GM23338 (cell line): ENCODE data around the gene CPXM2. TPM values are rescaled to one million over a fixed set of nuclear protein-coding genes. Genes with fewer than 3 reads are reported as not detected.

ENCODE experiments used
- ATAC-seq: fragments of 200-7000 bp; cut with Tn5 transposase; 3 replicates; pipeline ENCODE4 v1.9.1; 2020
- DNase-seq: peaks from one replicate; pipeline ENCODE4 v3.0.0-alpha.2; 2015; ENCODE audit warnings: low spot score
- H2AFZ ChIP-seq: fragments of 200-600 bp; sonication (generic); 2 replicates; pipeline ENCODE4 v1.8.0; 2016; ENCODE audit warnings: antibody characterized with exemption, mild to moderate bottlenecking, moderate library complexity
- H3F3A ChIP-seq: fragments of 200-600 bp; sonication (generic); replicated peaks from 2 replicates; pipeline ENCODE4 v1.8.0; 2017; ENCODE audit warnings: antibody characterized with exemption, mixed run types, low read depth
- H3K27ac ChIP-seq: fragments of 200-600 bp; sonication (generic); 2 replicates; pipeline ENCODE4 v1.6.1; 2016; ENCODE audit warnings: low read depth
- H3K27me3 ChIP-seq: fragments of 200-600 bp; sonication (generic); 2 replicates; pipeline ENCODE4 v1.8.0; 2016; ENCODE audit warnings: mild to moderate bottlenecking, mixed run types, moderate library complexity; ENCODE audit not compliant: insufficient read depth
- H3K36me3 ChIP-seq: fragments of 200-600 bp; sonication (generic); 2 replicates; pipeline ENCODE4 v1.8.0; 2016; ENCODE audit warnings: mild to moderate bottlenecking; ENCODE audit not compliant: insufficient read depth
- H3K4me1 ChIP-seq: fragments of 200-600 bp; sonication (generic); 2 replicates; pipeline ENCODE4 v1.8.0; 2016; ENCODE audit warnings: mild to moderate bottlenecking, moderate library complexity; ENCODE audit not compliant: insufficient read depth
- H3K4me2 ChIP-seq: fragments of 200-600 bp; sonication (generic); 2 replicates; pipeline ENCODE4 v1.7.1; 2017; ENCODE audit warnings: mixed run types
- H3K4me3 ChIP-seq: fragments of 200-600 bp; sonication (generic); 2 replicates; pipeline ENCODE4 v1.6.1; 2016; ENCODE audit warnings: mixed run types
- H3K79me2 ChIP-seq: fragments of 200-600 bp; sonication (generic); replicated peaks from 2 replicates; pipeline ENCODE4 v1.8.0; 2017; ENCODE audit warnings: mild to moderate bottlenecking; ENCODE audit not compliant: insufficient read depth
- H3K9me2 ChIP-seq: fragments of 200-600 bp; sonication (generic); 2 replicates; pipeline ENCODE4 v1.8.0; 2017; ENCODE audit not compliant: insufficient read depth
- H4K20me1 ChIP-seq: fragments of 200-600 bp; sonication (generic); replicated peaks from 2 replicates; pipeline ENCODE4 v1.8.0; 2017; ENCODE audit warnings: mild to moderate bottlenecking; ENCODE audit not compliant: insufficient read depth
- H3K27ac Mint-ChIP-seq: 2 replicates; pipeline ENCODE4 v1.8.0; 2020; ENCODE audit warnings: inconsistent platforms, mild to moderate bottlenecking, moderate library complexity, mixed read lengths
- H3K27me3 Mint-ChIP-seq: 3 replicates; pipeline ENCODE4 v1.8.0; 2022; ENCODE audit warnings: low read depth, mild to moderate bottlenecking, moderate library complexity, mixed read lengths, inconsistent platforms; ENCODE audit not compliant: insufficient read depth, poor library complexity
- H3K36me3 Mint-ChIP-seq: 3 replicates; pipeline ENCODE4 v1.8.0; 2021; ENCODE audit warnings: low read depth, mild to moderate bottlenecking, inconsistent platforms, moderate library complexity, mixed read lengths
- H3K4me1 Mint-ChIP-seq: 3 replicates; pipeline ENCODE4 v1.8.0; 2020; ENCODE audit warnings: mild to moderate bottlenecking, inconsistent platforms, mixed read lengths
- H3K4me3 Mint-ChIP-seq: 3 replicates; pipeline ENCODE4 v1.8.0; 2021; ENCODE audit warnings: moderate library complexity, mild to moderate bottlenecking, inconsistent platforms, mixed read lengths
- H3K9me3 Mint-ChIP-seq: 3 replicates; pipeline ENCODE4 v1.8.0; 2020; ENCODE audit warnings: moderate library complexity, mild to moderate bottlenecking, inconsistent platforms, mixed read lengths
- CREB1 ChIP-seq: fragments of 250-450 bp; sonication (Bioruptor Pico); IDR thresholded peaks from 2 replicates; pipeline ENCODE4 v1.5.0; 2020; ENCODE audit warnings: low read depth, mild to moderate bottlenecking, moderate library complexity
- EZH2 ChIP-seq: fragments of 200-600 bp; sonication (generic); IDR thresholded peaks from one replicate; pipeline ENCODE4 v1.8.0; 2017; ENCODE audit warnings: antibody characterized with exemption, mild to moderate bottlenecking, low read depth; ENCODE audit not compliant: unreplicated experiment
- EZH2phosphoT487 ChIP-seq: fragments of 200-600 bp; sonication (generic); IDR thresholded peaks from one replicate; pipeline ENCODE4 v1.8.1; 2018; ENCODE audit warnings: antibody characterized with exemption; ENCODE audit not compliant: unreplicated experiment
- JUNB ChIP-seq: IDR thresholded peaks from one replicate; pipeline ENCODE4 v1.6.1; 2016; ENCODE audit warnings: antibody characterized with exemption; ENCODE audit not compliant: unreplicated experiment
- NANOG ChIP-seq: IDR thresholded peaks from 2 replicates; pipeline ENCODE4 v1.6.1; 2016; ENCODE audit warnings: antibody characterized with exemption, borderline replicate concordance
- POLR2AphosphoS5 ChIP-seq: IDR thresholded peaks from 2 replicates; pipeline ENCODE4 v1.6.1; 2016; ENCODE audit warnings: antibody characterized with exemption, low read depth
- STAT1 ChIP-seq: IDR thresholded peaks from one replicate; pipeline ENCODE4 v1.6.1; 2016; ENCODE audit warnings: antibody characterized with exemption; ENCODE audit not compliant: unreplicated experiment
- ZNF114 ChIP-seq: fragments of 250-450 bp; sonication (Bioruptor Pico); IDR thresholded peaks from 2 replicates; pipeline ENCODE4 v1.5.0; 2020; ENCODE audit warnings: mild to moderate bottlenecking, moderate library complexity
- ZNF331 ChIP-seq: fragments of 250-450 bp; sonication (Bioruptor Pico); IDR thresholded peaks from 2 replicates; pipeline ENCODE4 v1.5.0; 2020; ENCODE audit warnings: low read depth, mild to moderate bottlenecking, moderate library complexity
- polyA plus RNA-seq: library from polyadenylated mRNA; unstranded; fragments of >200 nt; fragmentation: Nextera tagmentation; extraction: Ambion mirVana; gene quantifications from 2 replicates; pipeline ENCODE4 v1.2.1, GENCODE V29; 2016
- total RNA-seq: library from RNA; depleted of rRNA; stranded (reverse); fragments of >200 nt; shearing (Covaris generic); gene quantifications from 2 replicates; pipeline ENCODE4 v1.2.3, GENCODE V29; 2014
- TF ChIP-seq, protein P1 (sequence below): IDR thresholded peaks from 2 replicates; pipeline ENCODE4 v1.6.1; 2016; ENCODE audit warnings: antibody characterized with exemption
- TF ChIP-seq, protein P2 (sequence below): IDR thresholded peaks from one replicate; pipeline ENCODE4 v1.6.1; 2018; ENCODE audit warnings: antibody characterized with exemption; ENCODE audit not compliant: unreplicated experiment
- TF ChIP-seq, protein P3 (sequence below): fragments of 250-450 bp; sonication (Bioruptor Pico); IDR thresholded peaks from 2 replicates; pipeline ENCODE4 v1.5.0; 2020; ENCODE audit warnings: mild to moderate bottlenecking, moderate library complexity
- TF ChIP-seq, protein P4 (sequence below), 2 experiments: fragments of 200-600 bp in 1 of 2; sonication (generic) in 1 of 2; conservative IDR thresholded peaks; 2 replicates each; pipeline versions ENCODE4 v1.5.1 to v1.6.1; 2016 to 2017; ENCODE audit warnings: antibody characterized with exemption in 2 of 2, low read depth in 2 of 2, mild to moderate bottlenecking in 2 of 2, moderate library complexity in 1 of 2

CPXM2 gene
- total and polyA plus RNA-seq, 2 experiments from 2014 or later = 1.6 to 8.1 TPM

DNA sequence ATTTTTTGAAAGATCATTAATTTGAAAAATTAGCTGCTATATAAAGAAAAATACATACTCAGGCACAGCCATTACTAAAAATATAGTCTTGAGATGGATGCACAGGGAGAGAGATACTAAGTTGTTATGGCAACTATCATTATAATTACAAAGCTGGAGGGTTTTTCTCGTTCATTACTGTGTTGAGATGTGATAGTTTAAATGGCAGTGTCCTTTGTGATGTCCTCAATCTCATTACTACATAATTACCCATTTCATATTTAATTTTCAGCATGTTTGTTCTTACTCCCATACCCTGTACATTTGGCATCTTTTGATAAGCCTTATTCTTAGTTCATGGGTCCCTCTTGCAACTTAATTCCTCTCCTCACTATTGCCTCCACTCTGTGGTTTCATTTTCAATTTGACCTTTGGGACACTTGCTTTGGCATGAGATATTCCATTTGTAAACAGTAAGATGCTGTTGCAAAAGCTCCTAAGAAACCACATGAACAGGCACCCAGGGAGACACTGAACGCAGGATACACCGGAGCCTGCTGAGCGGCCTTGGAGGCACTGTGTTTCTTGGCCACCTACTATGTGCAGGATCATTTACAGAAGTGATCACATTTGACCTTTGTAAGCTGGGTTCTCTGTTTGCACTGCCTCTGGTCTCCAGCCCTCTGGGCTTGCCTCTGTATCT, 4.8 kb upstream of the CPXM2 start:
- Histone ChIP-seq H3K4me3 (no peak overlapping the region), H3K4me2 (no peak overlapping the region), H3K79me2 (no peaks in the 10 kb centered on the region), H3K27ac (no peak overlapping the region), H3F3A (no peaks in the 10 kb centered on the region), H3K4me1 (peaks cover 6% of the 10 kb centered on the region), H3K36me3 (no peaks in the 10 kb centered on the region), H4K20me1 (no peaks in the 10 kb centered on the region), H3K27me3 (peaks cover 13% of the 10 kb centered on the region; the same call in 1 of the 2 replicates), H3K9me2 (no peaks in the 10 kb centered on the region), H2AFZ (no peak overlapping the region)
- Mint-ChIP-seq H3K9me3 (peaks cover 15% of the 10 kb centered on the region), H3K4me1 (no peaks in the 10 kb centered on the region; the same call in 2 of the 3 replicates), H3K27me3 (peaks cover 18% of the 10 kb centered on the region), H3K36me3 (peaks cover 14% of the 10 kb centered on the region), H3K27ac (no peak overlapping the region), H3K4me3 (no peak overlapping the region)
- DNase-seq (no peak), ATAC-seq (no peak)
- TF ChIP-seq POLR2AphosphoS5 = no peak
- no peak for TF ChIP-seq NANOG
- no peak for TF ChIP-seq EZH2phosphoT487
- no peak for TF ChIP-seq EZH2
- TF ChIP-seq, protein P1, sequence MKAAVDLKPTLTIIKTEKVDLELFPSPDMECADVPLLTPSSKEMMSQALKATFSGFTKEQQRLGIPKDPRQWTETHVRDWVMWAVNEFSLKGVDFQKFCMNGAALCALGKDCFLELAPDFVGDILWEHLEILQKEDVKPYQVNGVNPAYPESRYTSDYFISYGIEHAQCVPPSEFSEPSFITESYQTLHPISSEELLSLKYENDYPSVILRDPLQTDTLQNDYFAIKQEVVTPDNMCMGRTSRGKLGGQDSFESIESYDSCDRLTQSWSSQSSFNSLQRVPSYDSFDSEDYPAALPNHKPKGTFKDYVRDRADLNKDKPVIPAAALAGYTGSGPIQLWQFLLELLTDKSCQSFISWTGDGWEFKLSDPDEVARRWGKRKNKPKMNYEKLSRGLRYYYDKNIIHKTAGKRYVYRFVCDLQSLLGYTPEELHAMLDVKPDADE = no peak
- TF ChIP-seq, protein P2, sequence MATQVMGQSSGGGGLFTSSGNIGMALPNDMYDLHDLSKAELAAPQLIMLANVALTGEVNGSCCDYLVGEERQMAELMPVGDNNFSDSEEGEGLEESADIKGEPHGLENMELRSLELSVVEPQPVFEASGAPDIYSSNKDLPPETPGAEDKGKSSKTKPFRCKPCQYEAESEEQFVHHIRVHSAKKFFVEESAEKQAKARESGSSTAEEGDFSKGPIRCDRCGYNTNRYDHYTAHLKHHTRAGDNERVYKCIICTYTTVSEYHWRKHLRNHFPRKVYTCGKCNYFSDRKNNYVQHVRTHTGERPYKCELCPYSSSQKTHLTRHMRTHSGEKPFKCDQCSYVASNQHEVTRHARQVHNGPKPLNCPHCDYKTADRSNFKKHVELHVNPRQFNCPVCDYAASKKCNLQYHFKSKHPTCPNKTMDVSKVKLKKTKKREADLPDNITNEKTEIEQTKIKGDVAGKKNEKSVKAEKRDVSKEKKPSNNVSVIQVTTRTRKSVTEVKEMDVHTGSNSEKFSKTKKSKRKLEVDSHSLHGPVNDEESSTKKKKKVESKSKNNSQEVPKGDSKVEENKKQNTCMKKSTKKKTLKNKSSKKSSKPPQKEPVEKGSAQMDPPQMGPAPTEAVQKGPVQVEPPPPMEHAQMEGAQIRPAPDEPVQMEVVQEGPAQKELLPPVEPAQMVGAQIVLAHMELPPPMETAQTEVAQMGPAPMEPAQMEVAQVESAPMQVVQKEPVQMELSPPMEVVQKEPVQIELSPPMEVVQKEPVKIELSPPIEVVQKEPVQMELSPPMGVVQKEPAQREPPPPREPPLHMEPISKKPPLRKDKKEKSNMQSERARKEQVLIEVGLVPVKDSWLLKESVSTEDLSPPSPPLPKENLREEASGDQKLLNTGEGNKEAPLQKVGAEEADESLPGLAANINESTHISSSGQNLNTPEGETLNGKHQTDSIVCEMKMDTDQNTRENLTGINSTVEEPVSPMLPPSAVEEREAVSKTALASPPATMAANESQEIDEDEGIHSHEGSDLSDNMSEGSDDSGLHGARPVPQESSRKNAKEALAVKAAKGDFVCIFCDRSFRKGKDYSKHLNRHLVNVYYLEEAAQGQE = no peak
- no peak for TF ChIP-seq JUNB
- TF ChIP-seq STAT1 = no peak
- no peak for TF ChIP-seq ZNF114
- TF ChIP-seq, protein P3, sequence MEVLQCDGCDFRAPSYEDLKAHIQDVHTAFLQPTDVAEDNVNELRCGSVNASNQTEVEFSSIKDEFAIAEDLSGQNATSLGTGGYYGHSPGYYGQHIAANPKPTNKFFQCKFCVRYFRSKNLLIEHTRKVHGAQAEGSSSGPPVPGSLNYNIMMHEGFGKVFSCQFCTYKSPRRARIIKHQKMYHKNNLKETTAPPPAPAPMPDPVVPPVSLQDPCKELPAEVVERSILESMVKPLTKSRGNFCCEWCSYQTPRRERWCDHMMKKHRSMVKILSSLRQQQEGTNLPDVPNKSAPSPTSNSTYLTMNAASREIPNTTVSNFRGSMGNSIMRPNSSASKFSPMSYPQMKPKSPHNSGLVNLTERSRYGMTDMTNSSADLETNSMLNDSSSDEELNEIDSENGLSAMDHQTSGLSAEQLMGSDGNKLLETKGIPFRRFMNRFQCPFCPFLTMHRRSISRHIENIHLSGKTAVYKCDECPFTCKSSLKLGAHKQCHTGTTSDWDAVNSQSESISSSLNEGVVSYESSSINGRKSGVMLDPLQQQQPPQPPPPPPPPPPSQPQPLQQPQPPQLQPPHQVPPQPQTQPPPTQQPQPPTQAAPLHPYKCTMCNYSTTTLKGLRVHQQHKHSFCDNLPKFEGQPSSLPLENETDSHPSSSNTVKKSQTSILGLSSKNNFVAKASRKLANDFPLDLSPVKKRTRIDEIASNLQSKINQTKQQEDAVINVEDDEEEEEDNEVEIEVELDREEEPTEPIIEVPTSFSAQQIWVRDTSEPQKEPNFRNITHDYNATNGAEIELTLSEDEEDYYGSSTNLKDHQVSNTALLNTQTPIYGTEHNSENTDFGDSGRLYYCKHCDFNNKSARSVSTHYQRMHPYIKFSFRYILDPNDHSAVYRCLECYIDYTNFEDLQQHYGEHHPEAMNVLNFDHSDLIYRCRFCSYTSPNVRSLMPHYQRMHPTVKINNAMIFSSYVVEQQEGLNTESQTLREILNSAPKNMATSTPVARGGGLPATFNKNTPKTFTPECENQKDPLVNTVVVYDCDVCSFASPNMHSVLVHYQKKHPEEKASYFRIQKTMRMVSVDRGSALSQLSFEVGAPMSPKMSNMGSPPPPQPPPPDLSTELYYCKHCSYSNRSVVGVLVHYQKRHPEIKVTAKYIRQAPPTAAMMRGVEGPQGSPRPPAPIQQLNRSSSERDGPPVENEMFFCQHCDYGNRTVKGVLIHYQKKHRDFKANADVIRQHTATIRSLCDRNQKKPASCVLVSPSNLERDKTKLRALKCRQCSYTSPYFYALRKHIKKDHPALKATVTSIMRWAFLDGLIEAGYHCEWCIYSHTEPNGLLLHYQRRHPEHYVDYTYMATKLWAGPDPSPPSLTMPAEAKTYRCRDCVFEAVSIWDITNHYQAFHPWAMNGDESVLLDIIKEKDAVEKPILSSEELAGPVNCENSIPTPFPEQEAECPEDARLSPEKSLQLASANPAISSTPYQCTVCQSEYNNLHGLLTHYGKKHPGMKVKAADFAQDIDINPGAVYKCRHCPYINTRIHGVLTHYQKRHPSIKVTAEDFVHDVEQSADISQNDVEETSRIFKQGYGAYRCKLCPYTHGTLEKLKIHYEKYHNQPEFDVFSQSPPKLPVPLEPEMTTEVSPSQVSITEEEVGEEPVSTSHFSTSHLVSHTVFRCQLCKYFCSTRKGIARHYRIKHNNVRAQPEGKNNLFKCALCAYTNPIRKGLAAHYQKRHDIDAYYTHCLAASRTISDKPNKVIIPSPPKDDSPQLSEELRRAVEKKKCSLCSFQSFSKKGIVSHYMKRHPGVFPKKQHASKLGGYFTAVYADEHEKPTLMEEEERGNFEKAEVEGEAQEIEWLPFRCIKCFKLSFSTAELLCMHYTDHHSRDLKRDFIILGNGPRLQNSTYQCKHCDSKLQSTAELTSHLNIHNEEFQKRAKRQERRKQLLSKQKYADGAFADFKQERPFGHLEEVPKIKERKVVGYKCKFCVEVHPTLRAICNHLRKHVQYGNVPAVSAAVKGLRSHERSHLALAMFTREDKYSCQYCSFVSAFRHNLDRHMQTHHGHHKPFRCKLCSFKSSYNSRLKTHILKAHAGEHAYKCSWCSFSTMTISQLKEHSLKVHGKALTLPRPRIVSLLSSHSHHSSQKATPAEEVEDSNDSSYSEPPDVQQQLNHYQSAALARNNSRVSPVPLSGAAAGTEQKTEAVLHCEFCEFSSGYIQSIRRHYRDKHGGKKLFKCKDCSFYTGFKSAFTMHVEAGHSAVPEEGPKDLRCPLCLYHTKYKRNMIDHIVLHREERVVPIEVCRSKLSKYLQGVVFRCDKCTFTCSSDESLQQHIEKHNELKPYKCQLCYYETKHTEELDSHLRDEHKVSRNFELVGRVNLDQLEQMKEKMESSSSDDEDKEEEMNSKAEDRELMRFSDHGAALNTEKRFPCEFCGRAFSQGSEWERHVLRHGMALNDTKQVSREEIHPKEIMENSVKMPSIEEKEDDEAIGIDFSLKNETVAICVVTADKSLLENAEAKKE (CRISPR knock-in tag) = no peak
- TF ChIP-seq, protein P4, sequence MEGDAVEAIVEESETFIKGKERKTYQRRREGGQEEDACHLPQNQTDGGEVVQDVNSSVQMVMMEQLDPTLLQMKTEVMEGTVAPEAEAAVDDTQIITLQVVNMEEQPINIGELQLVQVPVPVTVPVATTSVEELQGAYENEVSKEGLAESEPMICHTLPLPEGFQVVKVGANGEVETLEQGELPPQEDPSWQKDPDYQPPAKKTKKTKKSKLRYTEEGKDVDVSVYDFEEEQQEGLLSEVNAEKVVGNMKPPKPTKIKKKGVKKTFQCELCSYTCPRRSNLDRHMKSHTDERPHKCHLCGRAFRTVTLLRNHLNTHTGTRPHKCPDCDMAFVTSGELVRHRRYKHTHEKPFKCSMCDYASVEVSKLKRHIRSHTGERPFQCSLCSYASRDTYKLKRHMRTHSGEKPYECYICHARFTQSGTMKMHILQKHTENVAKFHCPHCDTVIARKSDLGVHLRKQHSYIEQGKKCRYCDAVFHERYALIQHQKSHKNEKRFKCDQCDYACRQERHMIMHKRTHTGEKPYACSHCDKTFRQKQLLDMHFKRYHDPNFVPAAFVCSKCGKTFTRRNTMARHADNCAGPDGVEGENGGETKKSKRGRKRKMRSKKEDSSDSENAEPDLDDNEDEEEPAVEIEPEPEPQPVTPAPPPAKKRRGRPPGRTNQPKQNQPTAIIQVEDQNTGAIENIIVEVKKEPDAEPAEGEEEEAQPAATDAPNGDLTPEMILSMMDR (conservative IDR thresholded peaks at IDR 0.05; ENCODE audit: low read depth in 2 of 2) = no peak
- no peak for TF ChIP-seq CREB1
- TF ChIP-seq ZNF331 (CRISPR knock-in tag) = no peak
